SK-N-SH (cell line): ENCODE results near the gene TMEM114. TPM values are rescaled to one million over a fixed set of nuclear protein-coding genes. Genes with fewer than 3 reads are reported as not detected.

Experiments used
- CTCF ChIA-PET: fragments of 300-600, 350-600 bp; formaldehyde crosslinking; extraction: SDS; loops from one replicate; lab custom pipeline; 2021; lab: Yijun Ruan, JAX
- POLR2A ChIA-PET: fragments of 350-600 bp; sonication (Branson Sonifier 250); formaldehyde crosslinking; extraction: SDS; loops from one replicate; lab custom pipeline; 2020; ENCODE audit warnings: antibody characterized with exemption, inconsistent platforms; lab: Yijun Ruan, JAX
- DNase-seq: peaks from one replicate; pipeline ENCODE4 v3.0.0; 2012
- H2AFZ ChIP-seq: fragments of 200-600 bp; sonication (generic); 2 replicates; pipeline ENCODE4 v1.8.1; 2016; ENCODE audit warnings: antibody characterized with exemption, mild to moderate bottlenecking, low read depth
- H3F3A ChIP-seq: fragments of 200-600 bp; sonication (generic); replicated peaks from 2 replicates; pipeline ENCODE3; 2016; ENCODE audit warnings: antibody characterized with exemption, mild to moderate bottlenecking; ENCODE audit not compliant: insufficient read depth
- H3K27ac ChIP-seq, 2 experiments: fragments of 200-500 bp in 1 of 2; fragments of 200-600 bp in 1 of 2; sonication (Bioruptor generic) in 1 of 2; sonication (generic), shearing (Covaris generic) in 1 of 2; 2 replicates each; pipeline versions ENCODE4 v1.5.1 to v1.6.1; 2014 to 2016; ENCODE audit warnings: low read depth in 2 of 2, inconsistent platforms in 1 of 2, low read length in 1 of 2, mild to moderate bottlenecking in 1 of 2, mixed read lengths in 1 of 2
- H3K27me3 ChIP-seq: fragments of 200-600 bp; sonication (generic), shearing (Covaris generic); 2 replicates; pipeline ENCODE4 v1.6.1; 2016; ENCODE audit warnings: mixed run types; ENCODE audit not compliant: insufficient read depth
- H3K36me3 ChIP-seq, 2 experiments: fragments of 200-500 bp in 1 of 2; fragments of 200-600 bp in 1 of 2; sonication (Bioruptor generic) in 1 of 2; sonication (generic) in 1 of 2; replicated peaks in 1 of 2; 2 replicates each; pipeline versions ENCODE3 to v1.5.1; 2014 to 2016; ENCODE audit warnings: low read length in 1 of 2, mild to moderate bottlenecking in 1 of 2; ENCODE audit not compliant: insufficient read depth in 2 of 2, control insufficient read depth in 1 of 2
- H3K4me1 ChIP-seq, 2 experiments: fragments of 200-500 bp in 1 of 2; fragments of 200-600 bp in 1 of 2; sonication (Bioruptor generic) in 1 of 2; sonication (generic), shearing (Covaris generic) in 1 of 2; 2 replicates each; pipeline versions ENCODE4 v1.5.1 to v1.6.1; 2014 to 2016; ENCODE audit warnings: low read depth in 1 of 2, low read length in 1 of 2, mixed run types in 1 of 2; ENCODE audit not compliant: insufficient read depth in 2 of 2, control insufficient read depth in 1 of 2
- H3K4me2 ChIP-seq: fragments of 200-600 bp; sonication (generic), shearing (Covaris generic); 2 replicates; pipeline ENCODE4 v1.6.1; 2017; ENCODE audit warnings: mixed run types
- H3K4me3 ChIP-seq, 2 experiments: fragments of 200-500 bp in 1 of 2; fragments of 200-600 bp in 1 of 2; sonication (Bioruptor generic) in 1 of 2; sonication (generic), shearing (Covaris generic) in 1 of 2; 2 replicates each; pipeline versions ENCODE4 v1.5.1 to v1.8.1; 2014 to 2016; ENCODE audit warnings: low read depth in 2 of 2, inconsistent platforms in 1 of 2, low read length in 1 of 2, mild to moderate bottlenecking in 1 of 2, mixed read lengths in 1 of 2, moderate library complexity in 1 of 2
- H3K79me2 ChIP-seq: fragments of 200-600 bp; sonication (generic); 2 replicates; pipeline ENCODE4 v1.8.1; 2017; ENCODE audit warnings: mild to moderate bottlenecking; ENCODE audit not compliant: insufficient read depth
- H3K9ac ChIP-seq: fragments of 200-600 bp; sonication (generic); 2 replicates; pipeline ENCODE4 v1.6.1; 2017; ENCODE audit warnings: mixed run types
- H3K9me2 ChIP-seq: fragments of 200-600 bp; sonication (generic); 2 replicates; pipeline ENCODE4 v1.6.1; 2017; ENCODE audit warnings: mixed run types
- H3K9me3 ChIP-seq: fragments of 200-600 bp; sonication (generic); 2 replicates; pipeline ENCODE4 v1.6.1; 2017; ENCODE audit warnings: mixed run types, mild to moderate bottlenecking, moderate library complexity
- H4K20me1 ChIP-seq: fragments of 200-600 bp; sonication (generic); 2 replicates; pipeline ENCODE4 v1.6.1; 2017; ENCODE audit warnings: mild to moderate bottlenecking, mixed run types; ENCODE audit not compliant: insufficient read depth
- CHD2 ChIP-seq: fragments of 150-350 bp; IDR thresholded peaks from 2 replicates; pipeline ENCODE4 v1.6.1; 2018; ENCODE audit warnings: low read length; ENCODE audit not compliant: partially characterized antibody
- ELF1 ChIP-seq: IDR thresholded peaks from 2 replicates; pipeline ENCODE4 v1.4.0; 2012
- EP300 ChIP-seq, 2 experiments: IDR thresholded peaks; 2 replicates each; pipeline versions ENCODE4 v1.4.0 to v1.6.1; 2012; ENCODE audit warnings: borderline replicate concordance in 1 of 2, low read depth in 1 of 2, low read length in 1 of 2
- EZH2phosphoT487 ChIP-seq: fragments of 200-600 bp; sonication (generic); IDR thresholded peaks from 2 replicates; pipeline ENCODE4 v1.6.1; 2017; ENCODE audit warnings: low read depth, mixed run types, mild to moderate bottlenecking, antibody characterized with exemption, moderate library complexity, borderline replicate concordance
- FOSL2 ChIP-seq: IDR thresholded peaks from 2 replicates; pipeline ENCODE4 v1.4.0; 2012; ENCODE audit warnings: low read depth, mild to moderate bottlenecking, moderate library complexity, borderline replicate concordance
- FOXJ3 ChIP-seq: sonication (generic); formaldehyde crosslinking; IDR thresholded peaks from 2 replicates; pipeline ENCODE4 v1.5.1; 2020; ENCODE audit warnings: mild to moderate bottlenecking, missing genetic modification reagents
- GATA2 ChIP-seq: sonication (generic); formaldehyde crosslinking; IDR thresholded peaks from 2 replicates; pipeline ENCODE4 v1.5.0; 2020; ENCODE audit warnings: mild to moderate bottlenecking, missing genetic modification reagents
- MAX ChIP-seq: IDR thresholded peaks from 2 replicates; pipeline ENCODE4 v1.4.0; 2012; ENCODE audit warnings: low read depth
- MEF2A ChIP-seq: IDR thresholded peaks from 2 replicates; pipeline ENCODE4 v1.4.0; 2012; ENCODE audit warnings: low read depth, borderline replicate concordance
- MXI1 ChIP-seq: IDR thresholded peaks from 2 replicates; pipeline ENCODE4 v1.6.1; 2012; ENCODE audit warnings: mild to moderate bottlenecking, low read depth, low read length, improper control_type of control experiment
- NFIC ChIP-seq: IDR thresholded peaks from 2 replicates; pipeline ENCODE4 v1.4.0; 2012; ENCODE audit warnings: borderline replicate concordance
- PBX3 ChIP-seq: IDR thresholded peaks from 2 replicates; pipeline ENCODE4; 2012
- POLR2AphosphoS5 ChIP-seq: IDR thresholded peaks from 2 replicates; pipeline ENCODE4 v1.6.1; 2012; ENCODE audit warnings: low read depth, low read length
- REST ChIP-seq: IDR thresholded peaks from 2 replicates; pipeline ENCODE4 v1.6.1; 2012; ENCODE audit warnings: mild to moderate bottlenecking, low read depth, low read length, moderate library complexity
- RFX5 ChIP-seq: IDR thresholded peaks from 2 replicates; pipeline ENCODE4 v1.6.1; 2012; ENCODE audit warnings: mild to moderate bottlenecking, improper control_type of control experiment, low read length
- SIN3A ChIP-seq: IDR thresholded peaks from 2 replicates; pipeline ENCODE4 v1.6.1; 2012; ENCODE audit warnings: low read depth, mild to moderate bottlenecking, low read length, moderate library complexity, borderline replicate concordance
- TAF1 ChIP-seq: IDR thresholded peaks from 2 replicates; pipeline ENCODE4 v1.6.1; 2012; ENCODE audit warnings: low read depth, mild to moderate bottlenecking, low read length, moderate library complexity, borderline replicate concordance
- TCF12 ChIP-seq: IDR thresholded peaks from 2 replicates; pipeline ENCODE4 v1.4.0; 2012
- TEAD4 ChIP-seq: IDR thresholded peaks from 2 replicates; pipeline ENCODE4 v1.4.0; 2012; ENCODE audit warnings: mild to moderate bottlenecking, borderline replicate concordance; ENCODE audit not compliant: insufficient read depth
- ZBTB33 ChIP-seq: IDR thresholded peaks from 2 replicates; pipeline ENCODE4 v1.4.0; 2012; ENCODE audit warnings: low read depth, borderline replicate concordance
- WGBS: methylation state at CpG from one replicate; pipeline ENCODE4 v1.1.6; 2017; ENCODE audit warnings: low lambda C conversion rate; 5-methylcytosine and 5-hydroxymethylcytosine counted together
- polyA plus RNA-seq, 3 experiments: library from polyadenylated mRNA; depleted of rRNA; stranded (reverse); fragments of >200 nt; gene quantifications; 2 replicates each; pipeline ENCODE4 v1.2.3, GENCODE V29; 2012
- TF ChIP-seq, protein P1 (sequence below): fragments of 200-600 bp; sonication (generic); IDR thresholded peaks from 2 replicates; pipeline ENCODE4 v1.6.1; 2017; ENCODE audit warnings: antibody characterized with exemption, mild to moderate bottlenecking, moderate library complexity
- TF ChIP-seq, protein P2 (sequence below): fragments of 150-350 bp; IDR thresholded peaks from 2 replicates; pipeline ENCODE4 v1.6.1; 2017; ENCODE audit warnings: antibody characterized with exemption, low read length, low read depth, borderline replicate concordance

The TMEM114 gene
- polyA plus RNA-seq, 1 of the 3 experiments (the other 2 are of a cell fraction): not detected

DNA sequence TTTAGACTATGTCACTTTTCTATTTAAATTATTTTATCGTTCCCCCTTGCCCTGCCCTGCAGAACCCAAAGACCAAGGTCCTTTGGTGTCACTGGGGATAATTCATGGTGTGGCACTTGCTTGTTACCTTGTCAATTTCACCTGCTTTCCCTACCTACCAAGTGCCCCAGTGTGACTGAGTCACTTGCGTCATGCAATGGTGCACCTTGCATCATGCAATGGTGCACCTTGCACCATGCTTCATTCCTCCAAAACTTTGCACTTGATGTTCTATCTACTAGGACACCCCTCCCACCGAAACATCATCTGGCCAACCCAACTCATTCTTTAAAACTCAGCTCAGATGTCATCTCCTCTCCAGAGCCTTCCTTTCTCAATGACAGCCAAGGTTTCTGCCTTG lies 47.1 kb downstream of the TMEM114 start (continued):
- TF ChIP-seq SIN3A: no peak
- TF ChIP-seq EP300 (IDR thresholded peaks at IDR 0.05; ENCODE audit: borderline replicate concordance in 1 of 2, low read depth in 1 of 2, low read length in 1 of 2): no peak
- TF ChIP-seq NFIC: no peak
- no peak for TF ChIP-seq REST
- no peak for TF ChIP-seq PBX3
- TF ChIP-seq RFX5: no peak

DNA sequence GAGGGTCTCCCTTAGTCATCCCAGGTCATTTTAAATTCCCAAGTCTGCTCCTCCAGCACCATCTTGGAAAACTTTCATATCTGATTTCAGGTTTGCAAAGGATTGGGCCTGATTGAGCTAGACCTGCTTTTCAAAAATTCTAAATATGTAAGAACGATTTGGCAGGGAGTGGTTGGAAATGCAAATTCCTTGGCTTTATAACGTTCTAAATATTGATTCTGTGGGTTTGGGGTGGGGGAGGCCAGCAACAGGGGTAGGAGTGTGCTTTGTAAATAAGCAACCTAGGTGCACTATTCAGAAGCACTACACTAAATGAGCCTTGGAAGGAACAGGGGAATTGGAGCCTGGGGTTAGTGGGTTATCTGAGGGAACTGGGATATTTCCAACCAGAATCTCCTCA lies 47.9 kb downstream of the TMEM114 start:
- no peak overlapping the region for H3K9ac ChIP-seq
- H3K9me2 ChIP-seq: no peaks in the 10 kb centered on the region
- no peaks in the 10 kb centered on the region for H3K9me3 ChIP-seq
- H3K27me3 ChIP-seq: no peaks in the 10 kb centered on the region
- no peak overlapping the region for H2AFZ ChIP-seq
- 2% methylated on average over 2 of the region's 2 CpGs for WGBS
- ChIA-PET POLR2A (no interaction called here), CTCF (no interaction called here)
- H4K20me1 ChIP-seq: no peaks in the 10 kb centered on the region
- DNase-seq: no peak
- no peak overlapping the region for H3K4me3 ChIP-seq
- H3K4me1 ChIP-seq: no peaks in the 10 kb centered on the region
- H3F3A ChIP-seq: no peaks in the 10 kb centered on the region
- no peak overlapping the region for H3K4me2 ChIP-seq
- H3K36me3 ChIP-seq: no peaks in the 10 kb centered on the region
- H3K79me2 ChIP-seq: no peaks in the 10 kb centered on the region
- no peak overlapping the region for H3K27ac ChIP-seq
- no peak for TF ChIP-seq TCF12
- no peak for TF ChIP-seq POLR2AphosphoS5
- no peak for TF ChIP-seq ZBTB33
- TF ChIP-seq MAX: no peak
- TF ChIP-seq, protein P1, sequence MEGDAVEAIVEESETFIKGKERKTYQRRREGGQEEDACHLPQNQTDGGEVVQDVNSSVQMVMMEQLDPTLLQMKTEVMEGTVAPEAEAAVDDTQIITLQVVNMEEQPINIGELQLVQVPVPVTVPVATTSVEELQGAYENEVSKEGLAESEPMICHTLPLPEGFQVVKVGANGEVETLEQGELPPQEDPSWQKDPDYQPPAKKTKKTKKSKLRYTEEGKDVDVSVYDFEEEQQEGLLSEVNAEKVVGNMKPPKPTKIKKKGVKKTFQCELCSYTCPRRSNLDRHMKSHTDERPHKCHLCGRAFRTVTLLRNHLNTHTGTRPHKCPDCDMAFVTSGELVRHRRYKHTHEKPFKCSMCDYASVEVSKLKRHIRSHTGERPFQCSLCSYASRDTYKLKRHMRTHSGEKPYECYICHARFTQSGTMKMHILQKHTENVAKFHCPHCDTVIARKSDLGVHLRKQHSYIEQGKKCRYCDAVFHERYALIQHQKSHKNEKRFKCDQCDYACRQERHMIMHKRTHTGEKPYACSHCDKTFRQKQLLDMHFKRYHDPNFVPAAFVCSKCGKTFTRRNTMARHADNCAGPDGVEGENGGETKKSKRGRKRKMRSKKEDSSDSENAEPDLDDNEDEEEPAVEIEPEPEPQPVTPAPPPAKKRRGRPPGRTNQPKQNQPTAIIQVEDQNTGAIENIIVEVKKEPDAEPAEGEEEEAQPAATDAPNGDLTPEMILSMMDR: no peak
- no peak for TF ChIP-seq EZH2phosphoT487
- no peak for TF ChIP-seq MEF2A
- TF ChIP-seq EP300 (IDR thresholded peaks at IDR 0.05; ENCODE audit: borderline replicate concordance in 1 of 2, low read depth in 1 of 2, low read length in 1 of 2): no peak
- no peak for TF ChIP-seq CHD2
- TF ChIP-seq, protein P2, sequence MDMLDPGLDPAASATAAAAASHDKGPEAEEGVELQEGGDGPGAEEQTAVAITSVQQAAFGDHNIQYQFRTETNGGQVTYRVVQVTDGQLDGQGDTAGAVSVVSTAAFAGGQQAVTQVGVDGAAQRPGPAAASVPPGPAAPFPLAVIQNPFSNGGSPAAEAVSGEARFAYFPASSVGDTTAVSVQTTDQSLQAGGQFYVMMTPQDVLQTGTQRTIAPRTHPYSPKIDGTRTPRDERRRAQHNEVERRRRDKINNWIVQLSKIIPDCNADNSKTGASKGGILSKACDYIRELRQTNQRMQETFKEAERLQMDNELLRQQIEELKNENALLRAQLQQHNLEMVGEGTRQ: no peak
- no peak for TF ChIP-seq NFIC
- TF ChIP-seq ELF1: no peak
- TF ChIP-seq FOXJ3: no peak
- TF ChIP-seq TAF1: no peak
- no peak for TF ChIP-seq MXI1
- no peak for TF ChIP-seq FOSL2
- no peak for TF ChIP-seq TEAD4
- no peak for TF ChIP-seq GATA2 (CRISPR knock-in tag)
